Fibroblast of villous mesenchyme (primary cell): Measurements from ENCODE around the gene C1QTNF12. TPM values are rescaled to one million over a fixed set of nuclear protein-coding genes. Genes with fewer than 3 reads are reported as not detected.

Experiments
- DNase-seq: peaks from one replicate; pipeline ENCODE4 v3.0.0-alpha.2; 2010; ENCODE audit warnings: low read depth
- H3K4me3 ChIP-seq: 2 replicates; pipeline ENCODE4 v1.5.1; 2011; ENCODE audit warnings: low read depth, mild to moderate bottlenecking, low read length
- total RNA-seq: library from RNA; depleted of rRNA; stranded (reverse); fragments of >200 nt; gene quantifications from 2 replicates; pipeline ENCODE4 v1.2.3, GENCODE V29; 2012
- TF ChIP-seq, protein P1 (sequence below): IDR thresholded peaks from 2 replicates; pipeline ENCODE4 v1.5.1; 2012; ENCODE audit warnings: low read depth, mild to moderate bottlenecking, low read length; ENCODE audit not compliant: insufficient read depth

The C1QTNF12 gene
- total RNA-seq, 1 donor: 0.43 TPM

DNA sequence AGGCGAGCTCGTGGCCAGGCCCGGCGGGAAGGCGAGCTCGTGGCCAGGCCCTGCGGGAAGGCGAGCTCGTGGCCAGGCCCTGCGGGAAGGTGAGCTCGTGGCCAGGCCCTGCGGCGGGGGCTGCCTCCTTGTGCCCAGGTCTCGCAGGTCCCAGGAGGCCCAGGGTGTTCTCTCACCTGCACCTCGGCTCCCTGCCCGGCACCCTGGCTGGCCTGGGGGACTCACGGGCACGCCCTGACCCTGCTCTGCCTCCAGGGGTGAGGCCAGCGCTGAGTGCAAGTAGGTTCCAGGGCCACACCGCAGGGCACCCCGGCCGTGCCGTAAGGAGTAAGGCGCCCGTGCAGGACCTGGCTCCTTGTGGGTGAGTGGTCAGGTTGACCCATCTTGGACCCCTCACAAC, 19.1 kb downstream of the C1QTNF12 start:
- DNase-seq: no peak
- TF ChIP-seq, protein P1, sequence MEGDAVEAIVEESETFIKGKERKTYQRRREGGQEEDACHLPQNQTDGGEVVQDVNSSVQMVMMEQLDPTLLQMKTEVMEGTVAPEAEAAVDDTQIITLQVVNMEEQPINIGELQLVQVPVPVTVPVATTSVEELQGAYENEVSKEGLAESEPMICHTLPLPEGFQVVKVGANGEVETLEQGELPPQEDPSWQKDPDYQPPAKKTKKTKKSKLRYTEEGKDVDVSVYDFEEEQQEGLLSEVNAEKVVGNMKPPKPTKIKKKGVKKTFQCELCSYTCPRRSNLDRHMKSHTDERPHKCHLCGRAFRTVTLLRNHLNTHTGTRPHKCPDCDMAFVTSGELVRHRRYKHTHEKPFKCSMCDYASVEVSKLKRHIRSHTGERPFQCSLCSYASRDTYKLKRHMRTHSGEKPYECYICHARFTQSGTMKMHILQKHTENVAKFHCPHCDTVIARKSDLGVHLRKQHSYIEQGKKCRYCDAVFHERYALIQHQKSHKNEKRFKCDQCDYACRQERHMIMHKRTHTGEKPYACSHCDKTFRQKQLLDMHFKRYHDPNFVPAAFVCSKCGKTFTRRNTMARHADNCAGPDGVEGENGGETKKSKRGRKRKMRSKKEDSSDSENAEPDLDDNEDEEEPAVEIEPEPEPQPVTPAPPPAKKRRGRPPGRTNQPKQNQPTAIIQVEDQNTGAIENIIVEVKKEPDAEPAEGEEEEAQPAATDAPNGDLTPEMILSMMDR: no peak
- no peak overlapping the region for H3K4me3 ChIP-seq

DNA sequence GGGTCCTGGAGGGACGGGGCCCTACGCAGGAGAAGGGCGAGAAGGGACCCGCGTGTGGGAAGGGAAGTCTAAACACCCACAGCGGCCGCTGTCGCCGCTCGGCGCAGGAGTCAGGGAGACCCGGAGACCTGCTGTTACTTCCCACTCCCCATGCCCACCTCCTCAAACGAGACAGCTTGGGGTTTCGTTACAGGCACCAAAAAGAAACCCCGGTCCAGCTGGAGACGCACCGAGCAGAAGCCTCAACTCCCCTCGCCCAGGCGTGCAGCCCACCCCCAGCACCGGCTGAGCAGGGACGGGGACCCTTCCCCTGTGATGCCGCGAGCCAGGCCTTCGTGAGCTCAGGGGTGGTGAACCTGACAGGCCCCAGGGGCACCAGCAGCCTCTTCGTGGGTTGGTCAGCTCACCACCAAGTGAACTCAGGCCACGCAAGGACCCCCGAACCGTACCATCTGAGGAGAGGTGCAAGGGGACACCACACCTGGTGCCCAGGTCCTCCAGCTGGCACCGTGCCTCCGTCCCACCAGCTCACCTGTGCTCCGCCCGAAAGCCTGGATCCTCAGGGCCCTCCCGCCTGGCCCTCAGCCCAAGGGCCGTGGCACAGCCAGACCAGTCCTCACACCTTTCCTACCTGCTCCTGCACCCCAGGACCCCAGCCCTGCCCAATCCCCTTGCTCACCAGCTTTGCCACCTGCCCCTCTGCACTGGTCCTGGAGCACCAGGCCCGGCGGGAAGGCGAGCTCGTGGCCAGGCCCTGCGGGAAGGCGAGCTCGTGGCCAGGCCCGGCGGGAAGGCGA, 19.8 kb downstream of the C1QTNF12 start:
- DNase-seq: no peak
- TF ChIP-seq, protein P1: no peak
- no peak overlapping the region for H3K4me3 ChIP-seq

DNA sequence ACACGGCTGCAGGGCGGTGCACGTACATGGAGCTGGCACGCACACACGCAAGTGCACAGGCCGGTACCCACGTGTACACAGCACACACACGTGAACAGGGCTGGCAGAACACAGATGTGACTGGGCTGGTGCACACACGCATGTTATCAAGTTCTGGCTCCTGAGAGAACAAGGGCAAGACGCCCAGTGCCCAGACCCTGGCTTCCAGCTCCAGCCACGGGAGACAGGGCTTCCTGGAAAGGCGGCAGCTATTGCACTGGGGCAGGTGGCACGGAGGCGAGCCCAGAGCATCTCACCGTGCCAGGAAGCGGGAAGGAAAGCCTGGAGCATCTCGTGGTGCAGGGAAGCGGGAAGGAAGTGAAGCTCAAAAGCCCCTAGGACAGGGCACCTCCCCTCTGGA, 20.6 kb downstream of the C1QTNF12 start:
- DNase-seq: no peak
- TF ChIP-seq, protein P1: no peak
- H3K4me3 ChIP-seq: no peak overlapping the region

DNA sequence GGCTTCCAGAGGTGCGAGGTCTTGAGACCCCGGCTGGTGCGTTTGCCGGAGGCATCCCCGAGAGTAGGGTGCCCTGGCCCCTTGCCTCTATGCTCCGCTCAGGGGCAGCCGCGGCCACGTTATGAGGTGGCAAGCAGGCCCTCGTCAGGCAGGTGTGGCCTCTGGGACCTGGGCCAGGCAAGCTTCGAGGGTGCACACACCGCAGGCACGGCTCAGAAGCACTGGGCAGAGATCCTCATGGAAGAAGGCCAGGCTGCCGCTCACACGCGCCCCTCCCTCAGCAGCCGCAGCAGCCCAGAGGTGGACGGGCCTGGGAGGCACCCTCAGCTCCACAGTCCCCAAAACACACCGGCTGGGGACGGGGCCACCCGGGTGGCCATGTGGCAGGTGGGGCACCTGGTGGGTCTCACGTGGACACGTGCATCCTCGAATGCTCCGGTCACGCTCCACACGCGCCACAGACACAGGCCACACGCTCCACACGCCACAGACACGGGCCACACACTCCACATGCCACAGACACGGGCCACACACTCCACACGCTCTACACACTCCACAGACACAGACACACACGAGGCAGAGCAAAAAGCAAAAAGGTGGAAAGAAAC, 21.2 kb downstream of the C1QTNF12 start:
- no peak overlapping the region for H3K4me3 ChIP-seq
- DNase-seq: no peak
- TF ChIP-seq, protein P1: no peak

DNA sequence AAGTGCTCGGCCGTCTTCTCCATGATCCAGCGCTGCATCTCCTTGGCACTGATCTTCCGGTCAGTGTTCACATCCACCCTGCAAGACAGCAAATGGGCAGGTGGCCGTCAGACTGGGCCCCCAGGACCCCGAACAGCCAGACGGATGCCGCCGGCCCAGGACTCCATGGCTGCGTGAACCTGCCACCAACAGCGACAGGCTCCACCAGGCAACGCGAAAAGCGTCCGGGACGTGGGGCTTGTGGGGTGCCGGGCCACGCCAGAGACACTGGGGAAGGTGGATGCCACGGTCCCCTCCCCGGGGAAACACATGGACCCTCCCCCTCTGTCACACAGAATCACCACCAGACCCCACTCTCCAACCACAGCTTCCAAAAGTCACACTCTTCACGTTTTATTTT, 22.6 kb downstream of the C1QTNF12 start:
- TF ChIP-seq, protein P1: no peak
- DNase-seq: no peak
- H3K4me3 ChIP-seq: no peak overlapping the region

DNA sequence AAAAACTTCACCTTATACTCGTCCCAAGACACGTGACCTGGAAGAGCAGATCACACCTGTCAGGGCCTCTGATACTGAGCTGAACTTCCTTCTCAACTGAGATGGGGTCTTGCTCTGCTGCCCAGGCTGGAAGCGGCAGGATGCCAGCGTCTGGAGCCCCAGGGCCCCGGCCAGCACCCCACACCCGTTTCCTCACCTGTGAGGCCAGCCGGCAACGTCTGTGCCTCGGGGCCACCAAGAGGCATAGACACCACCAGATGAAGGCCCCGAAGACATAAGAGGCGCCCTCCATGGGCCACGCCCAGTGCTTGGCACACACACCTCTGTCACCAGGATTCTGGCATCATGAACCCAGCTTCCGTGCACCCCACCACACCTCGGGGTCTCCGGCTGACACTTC, 23.2 kb downstream of the C1QTNF12 start:
- TF ChIP-seq, protein P1: no peak
- DNase-seq: no peak
- no peak overlapping the region for H3K4me3 ChIP-seq
